Measurements from ENCODE around the gene AQR. TPM values are rescaled to one million over a fixed set of nuclear protein-coding genes. Genes with fewer than 3 reads are reported as not detected.

The AQR gene
- total and polyA plus RNA-seq, 4 donors, result 9.2 to 41.3 (median 19.6) TPM

DNA sequence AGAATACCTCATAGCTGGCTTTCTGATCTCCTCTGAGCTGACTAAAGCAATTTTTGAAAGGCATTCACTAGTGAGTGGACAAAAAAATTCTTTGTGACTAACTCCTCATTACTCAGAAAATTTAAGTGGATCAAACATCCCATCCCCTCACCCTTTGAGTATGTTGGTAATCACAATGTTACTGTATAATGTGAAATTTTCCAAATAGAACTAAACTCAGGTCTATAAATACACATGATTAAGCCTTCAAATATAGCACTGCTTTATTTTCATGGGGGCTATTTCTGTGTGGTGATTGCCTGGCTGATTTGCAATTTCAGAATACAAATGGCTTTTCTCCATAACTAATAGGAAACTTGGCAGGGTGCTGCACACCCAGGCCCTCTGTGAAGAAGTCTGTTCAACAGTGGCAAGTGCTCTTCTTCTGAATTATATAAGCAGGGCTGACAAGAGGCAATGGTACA is 128.2 kb downstream of the AQR start:
- ATAC-seq (ENCODE audit: insufficient read depth, low FRiP score), result no peak
- peaks cover 0 to 10% (median 0%) of the 10 kb centered on the region in 4 donors for H3K9me3 ChIP-seq (ENCODE audit: control insufficient read depth in 4 of 4, insufficient read depth in 3 of 4, low read length in 3 of 4)
- no peak overlapping the region for H3K27ac ChIP-seq (ENCODE audit: low read depth in 1 of 2, low read length in 1 of 2)
- TF ChIP-seq, protein P1, sequence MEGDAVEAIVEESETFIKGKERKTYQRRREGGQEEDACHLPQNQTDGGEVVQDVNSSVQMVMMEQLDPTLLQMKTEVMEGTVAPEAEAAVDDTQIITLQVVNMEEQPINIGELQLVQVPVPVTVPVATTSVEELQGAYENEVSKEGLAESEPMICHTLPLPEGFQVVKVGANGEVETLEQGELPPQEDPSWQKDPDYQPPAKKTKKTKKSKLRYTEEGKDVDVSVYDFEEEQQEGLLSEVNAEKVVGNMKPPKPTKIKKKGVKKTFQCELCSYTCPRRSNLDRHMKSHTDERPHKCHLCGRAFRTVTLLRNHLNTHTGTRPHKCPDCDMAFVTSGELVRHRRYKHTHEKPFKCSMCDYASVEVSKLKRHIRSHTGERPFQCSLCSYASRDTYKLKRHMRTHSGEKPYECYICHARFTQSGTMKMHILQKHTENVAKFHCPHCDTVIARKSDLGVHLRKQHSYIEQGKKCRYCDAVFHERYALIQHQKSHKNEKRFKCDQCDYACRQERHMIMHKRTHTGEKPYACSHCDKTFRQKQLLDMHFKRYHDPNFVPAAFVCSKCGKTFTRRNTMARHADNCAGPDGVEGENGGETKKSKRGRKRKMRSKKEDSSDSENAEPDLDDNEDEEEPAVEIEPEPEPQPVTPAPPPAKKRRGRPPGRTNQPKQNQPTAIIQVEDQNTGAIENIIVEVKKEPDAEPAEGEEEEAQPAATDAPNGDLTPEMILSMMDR (IDR thresholded peaks at IDR 0.05; ENCODE audit: control extremely low read depth, extremely low read depth), result no peak
- H3K36me3 ChIP-seq (ENCODE audit: control insufficient read depth in 4 of 4, insufficient read depth in 4 of 4, low read length in 4 of 4), result no peaks in the 10 kb centered on the region
- no peaks in the 10 kb centered on the region for H3K27me3 ChIP-seq (ENCODE audit: control insufficient read depth in 3 of 3, insufficient read depth in 3 of 3, low read length in 2 of 3)
- H3K4me1 ChIP-seq (ENCODE audit: control insufficient read depth in 5 of 5, insufficient read depth in 5 of 5, low read length in 5 of 5), result no peaks in the 10 kb centered on the region
- H3K4me3 ChIP-seq, result no peak overlapping the region
- no peak for DNase-seq
- no peak overlapping the region for H3K9ac ChIP-seq (ENCODE audit: insufficient read depth in 1 of 2, low read length in 2 of 2)

DNA sequence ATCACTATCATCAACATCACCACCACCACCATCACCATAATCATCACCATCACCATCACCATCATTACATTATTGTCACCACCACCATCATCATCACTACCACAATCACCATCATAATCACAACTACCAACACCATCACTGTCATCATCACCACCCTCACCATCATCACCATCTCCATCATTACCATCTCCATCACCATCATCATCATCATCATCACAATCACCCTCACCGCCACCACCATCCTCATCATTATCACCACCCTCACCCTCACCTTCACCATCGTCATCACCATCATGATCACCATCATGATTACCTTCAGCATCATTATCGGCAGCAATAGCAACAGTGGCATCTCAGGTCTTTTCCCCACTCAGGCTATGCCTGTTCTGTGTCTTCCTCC is 131.3 kb downstream of the AQR start:
- H3K27me3 ChIP-seq (ENCODE audit: control insufficient read depth in 3 of 3, insufficient read depth in 3 of 3, low read length in 2 of 3), result no peaks in the 10 kb centered on the region
- H3K4me3 ChIP-seq, result no peak overlapping the region
- no peak overlapping the region for H3K9ac ChIP-seq (ENCODE audit: insufficient read depth in 1 of 2, low read length in 2 of 2)
- 97% methylated on average over 3 of the region's 3 CpGs for WGBS, 2 donors
- peaks cover 0 to 10% (median 1%) of the 10 kb centered on the region in 4 donors for H3K9me3 ChIP-seq (ENCODE audit: control insufficient read depth in 4 of 4, insufficient read depth in 3 of 4, low read length in 3 of 4)
- TF ChIP-seq, protein P1 (IDR thresholded peaks at IDR 0.05; ENCODE audit: control extremely low read depth, extremely low read depth), result no peak
- no peak overlapping the region for H3K27ac ChIP-seq (ENCODE audit: low read depth in 1 of 2, low read length in 1 of 2)
- H3K4me1 ChIP-seq (ENCODE audit: control insufficient read depth in 5 of 5, insufficient read depth in 5 of 5, low read length in 5 of 5), result no peaks in the 10 kb centered on the region
- ATAC-seq (ENCODE audit: insufficient read depth, low FRiP score) (no peak), DNase-seq (no peak)
- H3K36me3 ChIP-seq (ENCODE audit: control insufficient read depth in 4 of 4, insufficient read depth in 4 of 4, low read length in 4 of 4), result no peaks in the 10 kb centered on the region

DNA sequence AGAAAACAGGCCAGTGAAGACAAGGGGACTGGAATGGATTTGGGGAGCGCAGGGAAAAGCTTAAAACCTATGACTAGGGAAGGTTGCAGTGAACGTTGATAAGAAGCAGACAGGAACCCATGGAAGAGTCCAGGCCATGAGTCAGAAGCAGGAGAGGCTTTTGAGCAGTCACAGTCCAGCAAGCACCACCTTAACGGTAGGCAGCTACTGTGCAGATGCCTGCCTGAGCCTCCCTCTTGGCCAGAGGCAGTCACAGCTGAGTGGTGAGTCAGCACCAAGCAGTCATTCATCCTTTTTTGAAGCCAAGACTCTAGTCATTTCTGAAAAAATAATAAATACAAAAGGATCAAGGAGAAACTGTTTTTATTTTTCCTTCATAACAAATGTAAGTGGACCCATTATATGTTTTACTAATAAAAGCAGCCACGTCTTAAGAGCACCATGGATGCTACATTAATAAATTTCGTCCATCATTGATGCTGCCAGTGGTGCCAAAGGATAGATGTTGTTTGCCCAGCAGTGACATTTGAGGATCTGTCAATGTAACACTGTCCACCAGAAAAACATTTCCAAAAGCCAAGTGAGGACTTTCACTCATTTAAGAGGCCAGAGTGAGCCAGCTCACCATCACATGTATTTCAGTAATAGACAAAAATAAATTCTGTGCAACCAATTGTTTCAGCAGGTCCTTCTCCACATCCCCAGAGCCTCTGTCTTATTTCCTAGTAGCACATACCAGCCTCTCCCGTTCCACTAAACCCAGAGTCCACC is 132.1 kb downstream of the AQR start:
- no peak for DNase-seq
- Histone ChIP-seq H3K27me3 (ENCODE audit: control insufficient read depth in 3 of 3, insufficient read depth in 3 of 3, low read length in 2 of 3) (no peaks in the 10 kb centered on the region), H3K4me1 (ENCODE audit: control insufficient read depth in 5 of 5, insufficient read depth in 5 of 5, low read length in 5 of 5) (no peaks in the 10 kb centered on the region), H3K9ac (ENCODE audit: insufficient read depth in 1 of 2, low read length in 2 of 2) (no peak overlapping the region), H3K27ac (ENCODE audit: low read depth in 1 of 2, low read length in 1 of 2) (no peak overlapping the region), H3K36me3 (ENCODE audit: control insufficient read depth in 4 of 4, insufficient read depth in 4 of 4, low read length in 4 of 4) (no peaks in the 10 kb centered on the region), H3K9me3 (ENCODE audit: control insufficient read depth in 4 of 4, insufficient read depth in 3 of 4, low read length in 3 of 4) (peaks cover 0 to 10% (median 1%) of the 10 kb centered on the region in 4 donors), H3K4me3 (no peak overlapping the region)
- ATAC-seq (ENCODE audit: insufficient read depth, low FRiP score), result no peak
- WGBS, 2 donors, result 74 to 88% methylated on average over 6 of the region's 6 CpGs
- TF ChIP-seq, protein P1 (IDR thresholded peaks at IDR 0.05; ENCODE audit: control extremely low read depth, extremely low read depth), result no peak
